IPS DF 4.7 (cell line): Measurements from ENCODE around the gene AMBP.
"Not testable (repeated sequence)": the region's sequence is repeated elsewhere in the genome, so short reads cannot be mapped to it uniquely, and the experiment has no call there.

Experiments used
- DNase-seq: peaks from one replicate; pipeline ENCODE4 v3.0.0-alpha.2; 2013; ENCODE audit warnings: low spot score; ENCODE audit errors: extremely low read depth

The AMBP gene

DNA sequence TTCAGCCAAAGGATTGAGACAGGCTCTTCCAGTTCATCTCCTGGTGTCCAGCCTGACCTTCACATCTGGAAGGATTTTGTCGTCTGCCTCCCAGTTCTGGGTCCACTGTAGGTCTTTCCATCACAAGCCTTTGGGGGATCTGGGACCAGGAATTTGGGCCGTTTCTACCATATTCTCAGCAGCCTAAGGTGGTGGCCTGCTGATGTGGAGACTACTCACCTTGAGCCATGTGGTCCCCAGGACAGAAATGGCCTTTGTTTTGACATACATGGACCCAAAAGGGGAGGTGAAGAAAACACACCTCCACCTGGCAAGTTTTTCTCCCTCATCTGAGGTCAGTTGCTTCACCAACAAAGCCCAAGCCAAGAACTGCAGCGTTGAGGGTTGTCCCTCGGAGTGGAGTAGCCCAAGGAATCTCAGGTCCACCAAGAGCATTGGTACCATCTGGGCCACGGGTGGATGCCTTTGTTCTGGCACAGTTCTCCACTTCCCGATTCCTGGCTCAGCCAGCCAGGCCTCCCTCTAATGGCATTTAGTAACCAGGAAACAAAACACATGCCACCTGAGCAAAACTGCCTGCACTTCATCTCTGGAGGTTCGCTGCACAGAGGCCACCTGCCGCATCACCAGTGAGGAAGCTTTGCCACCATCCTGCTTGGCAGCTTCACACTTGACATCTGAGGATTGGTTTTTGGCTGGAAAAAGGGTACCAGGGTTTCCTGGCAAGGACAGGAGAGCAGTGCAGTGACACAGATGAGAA lies 24.7 kb downstream of the AMBP start:
- DNase-seq = no peak

DNA sequence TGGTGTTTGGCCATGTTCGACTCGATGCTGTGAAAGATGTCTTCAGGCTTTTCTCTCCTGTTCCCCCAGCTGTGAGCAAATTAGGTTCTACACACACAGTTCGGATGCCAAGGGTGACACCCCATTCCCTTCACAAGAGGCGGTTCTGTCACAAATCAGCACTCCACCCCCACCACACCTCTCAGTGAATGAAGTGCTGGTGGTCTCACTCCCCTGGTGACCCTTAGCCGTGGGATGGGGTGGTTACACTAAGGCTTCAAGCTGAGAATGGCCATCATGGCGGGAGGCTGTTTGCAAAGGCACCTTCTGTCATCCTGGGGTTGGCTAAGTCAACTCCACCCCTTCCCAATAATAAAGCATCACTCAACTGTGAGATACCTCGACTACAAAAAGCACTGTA lies 26.4 kb downstream of the AMBP start:
- DNase-seq = no peak

DNA sequence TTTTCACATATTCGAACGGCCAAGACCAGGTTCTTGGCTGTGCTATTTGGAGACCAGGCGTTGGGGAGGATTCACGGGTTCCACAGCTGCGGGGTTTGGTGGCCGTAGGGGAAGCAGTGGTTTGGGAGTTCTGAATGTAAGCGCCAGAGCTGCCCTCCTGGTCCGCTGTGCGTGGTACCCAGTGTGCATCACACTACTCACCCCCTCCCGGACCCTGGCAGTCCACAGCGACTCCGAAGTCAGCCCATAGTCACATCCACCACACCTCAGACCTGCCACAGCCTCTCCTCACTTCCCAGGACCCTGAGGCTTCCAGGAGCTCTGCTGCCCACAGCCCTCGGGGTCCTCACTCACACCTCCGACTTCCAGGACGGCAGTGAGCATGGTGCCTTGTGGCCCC lies 26.8 kb downstream of the AMBP start:
- no peak for DNase-seq

GRCh38 chr9:114050646-114051045 lies 27.5 kb downstream of the AMBP start:
- no peak for DNase-seq

GRCh38 chr9:114050226-114050568 lies 27.9 kb downstream of the AMBP start:
- DNase-seq = no peak

DNA sequence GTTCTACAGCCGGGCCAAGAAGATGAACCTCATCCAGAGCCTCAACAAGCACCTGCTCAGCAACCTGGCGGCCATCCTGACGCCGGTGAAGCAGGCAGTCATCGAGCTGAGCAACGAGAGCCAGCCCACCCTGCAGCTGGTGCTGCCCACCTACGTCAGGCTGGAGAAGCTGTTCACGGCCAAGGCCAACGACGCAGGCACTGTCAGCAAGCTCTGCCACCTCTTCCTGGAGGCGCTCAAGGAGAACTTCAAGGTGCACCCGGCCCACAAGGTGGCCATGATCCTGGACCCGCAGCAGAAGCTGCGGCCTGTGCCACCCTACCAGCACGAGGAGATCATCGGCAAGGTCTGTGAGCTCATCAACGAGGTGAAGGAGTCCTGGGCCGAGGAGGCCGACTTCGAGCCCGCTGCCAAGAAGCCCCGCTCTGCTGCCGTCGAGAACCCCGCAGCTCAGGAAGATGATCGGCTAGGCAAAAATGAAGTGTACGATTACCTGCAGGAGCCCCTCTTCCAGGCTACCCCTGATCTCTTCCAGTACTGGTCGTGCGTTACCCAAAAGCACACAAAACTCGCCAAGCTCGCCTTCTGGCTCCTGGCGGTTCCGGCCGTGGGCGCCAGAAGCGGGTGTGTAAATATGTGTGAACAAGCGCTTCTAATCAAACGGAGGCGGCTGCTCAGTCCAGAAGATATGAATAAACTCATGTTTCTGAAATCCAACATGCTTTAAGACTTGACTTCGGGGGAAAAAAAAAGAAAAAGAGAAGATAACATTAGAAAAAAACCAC lies 28.5 kb downstream of the AMBP start:
- no peak for DNase-seq

DNA sequence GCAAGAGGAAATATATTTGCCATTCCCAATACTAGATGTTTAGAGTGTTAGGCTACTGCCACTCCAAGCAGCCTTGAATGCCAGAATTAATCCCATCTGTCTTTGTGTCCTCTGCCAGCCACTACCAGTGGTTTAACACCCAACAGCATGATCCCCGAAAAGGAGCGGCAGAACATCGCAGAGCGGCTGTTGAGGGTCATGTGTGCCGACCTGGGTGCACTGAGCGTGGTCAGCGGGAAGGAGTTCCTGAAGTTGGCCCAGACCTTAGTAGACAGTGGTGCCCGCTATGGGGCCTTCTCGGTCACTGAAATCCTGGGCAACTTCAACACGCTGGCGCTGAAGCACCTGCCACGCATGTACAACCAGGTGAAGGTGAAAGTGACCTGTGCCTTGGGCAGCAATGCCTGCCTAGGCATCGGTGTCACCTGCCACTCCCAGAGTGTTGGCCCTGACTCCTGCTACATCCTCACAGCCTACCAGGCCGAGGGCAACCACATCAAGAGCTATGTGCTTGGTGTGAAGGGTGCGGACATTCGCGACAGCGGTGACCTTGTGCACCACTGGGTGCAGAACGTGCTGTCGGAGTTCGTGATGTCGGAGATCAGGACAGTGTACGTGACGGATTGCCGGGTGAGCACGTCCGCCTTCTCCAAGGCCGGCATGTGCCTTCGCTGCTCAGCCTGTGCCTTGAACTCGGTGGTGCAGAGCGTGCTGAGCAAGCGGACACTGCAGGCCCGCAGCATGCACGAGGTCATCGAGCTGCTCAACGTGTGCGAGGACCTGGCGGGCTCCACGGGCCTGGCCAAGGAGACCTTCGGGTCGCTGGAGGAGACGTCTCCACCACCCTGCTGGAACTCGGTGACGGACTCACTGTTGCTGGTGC lies 29.3 kb downstream of the AMBP start:
- DNase-seq = no peak

- DNase-seq = no peak
Observed at GRCh38 chr9:114047717-114048116, 30.4 kb downstream of the AMBP start.

- no peak for DNase-seq
Observed at GRCh38 chr9:114046875-114047274, 31.2 kb downstream of the AMBP start.

GRCh38 chr9:114046237-114046755 lies 31.8 kb downstream of the AMBP start:
- DNase-seq = no peak

DNA sequence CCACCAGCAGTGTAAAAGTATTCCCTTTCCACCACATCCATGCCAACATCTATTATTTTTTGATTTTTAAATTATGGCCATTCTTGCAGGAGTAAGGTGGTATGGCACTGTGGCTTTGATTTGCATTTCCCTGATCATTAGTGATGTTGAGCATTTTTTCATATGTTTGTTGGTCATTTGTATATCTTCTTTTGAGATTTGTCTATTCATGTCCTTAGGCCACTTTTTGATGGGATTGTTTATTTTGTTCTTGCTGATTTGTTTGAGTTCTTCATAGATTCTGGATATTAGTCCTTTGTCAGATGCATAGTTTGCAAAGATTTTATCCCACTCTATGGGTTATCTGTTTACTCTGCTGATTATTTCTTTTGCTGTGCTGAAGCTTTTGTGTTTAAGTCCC lies 34.4 kb downstream of the AMBP start:
- not testable (repeated sequence) for DNase-seq

DNA sequence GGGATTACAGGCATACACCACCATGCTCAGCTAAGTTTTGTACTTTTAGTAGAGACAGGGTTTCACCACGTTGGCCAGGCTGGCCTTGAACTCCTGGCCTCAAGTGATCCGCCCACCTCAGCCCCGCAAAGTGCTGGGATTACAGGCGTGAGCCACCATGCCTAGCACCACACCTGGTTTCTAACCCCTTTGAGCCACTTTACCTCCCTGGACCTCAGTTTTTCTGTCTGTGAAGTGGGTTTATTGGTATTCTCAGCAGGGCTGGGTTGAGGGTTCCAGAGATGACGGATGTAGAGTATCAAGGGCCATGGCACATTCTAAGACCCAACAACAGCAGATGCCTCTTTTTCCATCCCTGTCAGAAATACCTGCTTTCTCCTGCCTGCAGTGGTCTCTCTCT lies 38.6 kb downstream of the AMBP start:
- no peak for DNase-seq

GRCh38 chr9:114038724-114039313 lies 39.3 kb downstream of the AMBP start:
- DNase-seq = no peak

DNA sequence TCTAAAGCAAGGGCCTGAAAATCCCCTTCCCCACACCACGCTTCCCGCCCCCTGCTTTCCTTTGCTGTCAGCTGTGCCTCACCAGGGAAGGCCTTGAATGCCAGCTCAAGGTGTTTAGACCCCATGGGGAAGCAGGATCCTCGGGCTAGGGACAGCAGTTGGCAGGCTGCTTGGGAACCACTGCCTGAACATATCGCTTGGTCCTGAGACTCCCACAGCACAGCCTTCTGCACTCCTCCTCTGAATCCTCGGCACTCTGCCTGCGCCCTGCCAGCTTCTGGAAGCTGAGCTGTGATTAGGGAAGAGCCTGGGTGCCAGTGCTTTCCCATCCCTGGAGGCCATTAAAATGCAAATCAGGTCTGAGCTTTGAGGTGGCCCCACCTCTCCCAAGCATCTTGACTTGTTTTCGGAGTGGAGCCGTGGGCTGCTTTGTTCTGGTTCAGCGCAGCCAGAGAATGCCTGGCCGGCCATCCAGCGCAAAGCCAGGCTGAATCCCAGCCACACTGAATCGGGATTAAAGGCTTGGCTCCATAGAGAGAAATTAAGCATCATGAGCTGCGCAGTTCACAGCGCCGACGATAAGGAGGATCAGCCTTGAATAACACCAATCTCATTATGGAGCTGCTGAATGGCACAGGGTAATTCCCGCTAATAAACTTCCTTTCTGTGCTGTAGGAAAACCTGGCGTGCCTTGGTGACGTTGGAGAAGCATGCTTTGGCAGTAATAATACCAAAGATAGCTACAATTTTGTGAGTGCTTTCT lies 40.0 kb downstream of the AMBP start:
- DNase-seq = no peak

DNA sequence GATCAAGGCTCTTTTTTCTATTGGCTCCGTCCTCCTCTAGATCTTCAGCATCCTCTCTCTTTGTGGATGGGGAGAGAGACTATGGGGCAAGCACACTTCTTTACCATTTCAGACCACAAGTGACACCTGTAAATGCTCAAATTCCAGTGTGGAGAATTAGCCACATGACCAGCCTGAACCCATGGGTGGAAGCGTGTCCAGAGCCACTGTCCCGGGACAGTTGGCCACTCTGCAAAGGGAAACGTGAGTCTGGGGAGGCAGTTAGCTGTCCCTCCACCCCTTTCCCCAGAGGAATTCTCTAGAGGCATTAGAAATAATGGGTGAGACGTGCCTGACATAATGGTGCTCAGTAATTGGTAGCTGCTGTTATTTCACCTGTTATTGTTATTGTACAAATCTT lies 40.9 kb downstream of the AMBP start:
- DNase-seq = no peak

DNA sequence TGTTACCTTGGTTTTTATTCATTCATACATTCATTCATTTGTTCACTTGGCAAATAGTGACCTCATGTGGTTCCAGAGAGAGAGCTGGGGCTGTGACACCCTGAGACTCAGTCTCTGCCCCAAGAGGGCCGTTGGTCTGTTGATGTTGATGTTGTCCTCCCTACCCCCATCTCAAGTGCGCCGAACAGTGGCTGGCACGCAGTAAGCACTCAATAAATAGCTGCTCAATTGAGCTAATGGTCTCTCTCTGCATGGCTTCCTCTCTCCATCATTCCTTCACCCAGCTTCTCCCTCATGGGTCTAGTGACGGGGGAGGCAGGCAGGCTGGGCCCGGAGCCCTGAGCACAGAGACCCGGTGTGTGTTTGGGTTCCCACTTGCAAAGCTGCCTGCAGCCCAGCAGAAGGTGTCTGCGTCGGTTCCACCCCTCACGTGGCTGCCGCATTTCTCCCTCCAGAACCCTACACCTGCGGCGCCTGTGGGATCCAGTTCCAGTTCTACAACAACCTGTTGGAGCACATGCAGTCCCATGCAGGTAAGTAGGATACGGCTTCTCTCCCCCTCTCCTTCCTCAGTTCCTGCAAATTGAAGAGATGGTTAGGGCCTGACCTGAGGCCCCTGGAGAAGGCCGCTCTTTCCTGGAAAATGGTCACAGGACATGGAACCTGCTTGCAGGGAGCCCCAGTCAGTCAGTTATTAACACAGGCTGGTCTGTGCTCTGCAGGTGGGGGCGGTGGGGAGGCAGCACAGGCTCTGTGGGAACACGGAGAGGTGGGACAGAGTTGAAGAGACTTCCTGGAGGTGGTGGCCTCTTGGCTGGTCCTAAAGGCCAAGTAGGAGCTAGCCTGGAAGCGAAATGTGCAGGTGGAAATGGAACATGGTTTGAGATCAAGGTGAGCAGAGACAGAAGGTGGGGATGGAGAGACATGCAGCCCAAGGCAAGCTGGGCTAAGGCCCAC lies 42.0 kb downstream of the AMBP start:
- DNase-seq = no peak

GRCh38 chr9:114035221-114035844 lies 42.8 kb downstream of the AMBP start:
- no peak for DNase-seq

DNA sequence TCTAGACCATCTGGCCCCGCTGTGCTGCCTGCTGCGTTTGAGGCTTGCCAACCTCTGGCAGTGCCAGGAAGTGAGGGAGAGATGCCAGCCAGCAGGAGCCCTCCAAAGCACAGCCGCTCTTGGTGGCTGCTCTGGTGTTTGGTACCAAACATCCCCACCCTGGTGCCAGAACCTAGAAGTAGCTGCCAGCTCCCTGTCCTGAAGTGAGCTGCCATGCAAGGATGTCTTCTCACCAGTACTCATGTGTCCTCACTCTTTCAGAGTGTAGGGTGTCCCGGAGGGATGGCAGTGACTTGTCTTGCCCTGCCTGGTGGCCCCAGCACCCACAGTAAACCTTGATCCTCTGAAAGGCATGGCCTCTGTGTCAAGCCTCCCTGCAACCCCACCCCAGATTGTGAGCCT lies 43.4 kb downstream of the AMBP start:
- DNase-seq = no peak

DNA sequence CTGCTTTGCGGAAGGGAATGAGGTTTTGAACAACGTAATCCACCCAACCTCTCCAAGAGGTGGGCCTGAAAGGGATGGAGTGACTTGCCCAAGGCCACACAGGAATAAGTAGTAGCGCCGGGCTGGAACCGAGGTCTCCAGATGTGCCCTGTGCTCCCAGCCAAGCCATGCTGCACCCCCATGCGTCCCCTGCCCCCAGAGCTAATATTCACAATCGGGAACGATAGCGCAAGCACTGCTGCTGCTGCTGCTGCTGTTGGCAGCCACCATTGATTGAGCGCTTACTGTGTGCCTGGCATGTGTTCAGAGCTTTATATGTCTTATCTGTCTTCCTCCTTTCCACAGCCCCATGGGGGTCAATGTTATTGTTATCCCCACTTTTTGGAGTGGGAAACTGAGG lies 43.9 kb downstream of the AMBP start:
- DNase-seq = no peak
